ENCODE results near the gene PSMG3. TPM values are rescaled to one million over a fixed set of nuclear protein-coding genes. Genes with fewer than 3 reads are reported as not detected.

PSMG3 gene
- total and polyA plus RNA-seq, 3 donors from 2014 or later: 23.7 to 44.5 (median 39.1) TPM

- no peak overlapping the region for H3K27ac ChIP-seq
- DNase-seq: no peak
- WGBS, 2 donors: 91 to 93% methylated on average over 4 to 15 of the region's 15 CpGs
- intact Hi-C loops (cut with DNase I; ENCODE audit: low total_unique reads): no loop called here
- no peaks in the 10 kb centered on the region for H3K36me3 ChIP-seq (ENCODE audit: low read depth, missing control alignments)
- no peak for TF ChIP-seq POLR2A (IDR thresholded peaks at IDR 0.05)
- TF ChIP-seq CTCF (IDR thresholded peaks at IDR 0.05): no peak
- H3K27me3 ChIP-seq: no peaks in the 10 kb centered on the region
- no peaks in the 10 kb centered on the region for H3K9me3 ChIP-seq
- no peaks in the 10 kb centered on the region for H3K4me1 ChIP-seq
- H3K4me3 ChIP-seq: no peak overlapping the region
Observed at GRCh38 chr7:1602386-1602785, 32.6 kb upstream of the PSMG3 start.

- DNase-seq: no peak
- H3K4me1 ChIP-seq: no peaks in the 10 kb centered on the region
- H3K27ac ChIP-seq: no peak overlapping the region
- no peak for TF ChIP-seq CTCF (IDR thresholded peaks at IDR 0.05)
- no peak for TF ChIP-seq POLR2A (IDR thresholded peaks at IDR 0.05)
- no peaks in the 10 kb centered on the region for H3K27me3 ChIP-seq
- 77 to 87% methylated on average over 7 to 24 of the region's 24 CpGs for WGBS, 2 donors
- H3K4me3 ChIP-seq: no peak overlapping the region
- no peaks in the 10 kb centered on the region for H3K36me3 ChIP-seq (ENCODE audit: low read depth, missing control alignments)
- no peaks in the 10 kb centered on the region for H3K9me3 ChIP-seq
- intact Hi-C loops (cut with DNase I; ENCODE audit: low total_unique reads): no loop called here
Observed at GRCh38 chr7:1601956-1602355, 32.1 kb upstream of the PSMG3 start.

- Histone ChIP-seq H3K9me3 (no peaks in the 10 kb centered on the region), H3K4me3 (no peak overlapping the region), H3K27ac (no peak overlapping the region), H3K36me3 (ENCODE audit: low read depth, missing control alignments) (no peaks in the 10 kb centered on the region), H3K4me1 (no peaks in the 10 kb centered on the region), H3K27me3 (no peaks in the 10 kb centered on the region)
- 50 to 77% methylated on average over 18 to 29 of the region's 29 CpGs for WGBS, 2 donors
- TF ChIP-seq POLR2A (IDR thresholded peaks at IDR 0.05) (no peak), CTCF (IDR thresholded peaks at IDR 0.05) (no peak)
- no peak for DNase-seq
- intact Hi-C loops (cut with DNase I; ENCODE audit: low total_unique reads): no loop called here
Observed at GRCh38 chr7:1599640-1600395, 30.0 kb upstream of the PSMG3 start.

- H3K27ac ChIP-seq: no peak overlapping the region
- intact Hi-C loops (cut with DNase I; ENCODE audit: low total_unique reads): no loop called here
- no peaks in the 10 kb centered on the region for H3K4me1 ChIP-seq
- TF ChIP-seq POLR2A (IDR thresholded peaks at IDR 0.05): no peak
- H3K9me3 ChIP-seq: no peaks in the 10 kb centered on the region
- no peak for DNase-seq
- H3K4me3 ChIP-seq: no peak overlapping the region
- H3K36me3 ChIP-seq (ENCODE audit: low read depth, missing control alignments): no peaks in the 10 kb centered on the region
- H3K27me3 ChIP-seq: no peaks in the 10 kb centered on the region
- WGBS, 2 donors: 88 to 91% methylated on average over 11 to 12 of the region's 12 CpGs
Observed at GRCh38 chr7:1598961-1599639, 29.3 kb upstream of the PSMG3 start.

- no peak for TF ChIP-seq POLR2A (IDR thresholded peaks at IDR 0.05)
- no peak for TF ChIP-seq CTCF (IDR thresholded peaks at IDR 0.05)
- DNase-seq: no peak
- H3K27me3 ChIP-seq: no peaks in the 10 kb centered on the region
- no peaks in the 10 kb centered on the region for H3K4me1 ChIP-seq
- H3K4me3 ChIP-seq: no peak overlapping the region
- WGBS, 2 donors: 84 to 93% methylated on average over 7 of the region's 7 CpGs
- H3K9me3 ChIP-seq: no peaks in the 10 kb centered on the region
- H3K27ac ChIP-seq: no peak overlapping the region
- intact Hi-C loops (cut with DNase I; ENCODE audit: low total_unique reads): no loop called here
- H3K36me3 ChIP-seq (ENCODE audit: low read depth, missing control alignments): no peaks in the 10 kb centered on the region
Observed at GRCh38 chr7:1598286-1598685, 28.5 kb upstream of the PSMG3 start.

Data from testis (tissue), 3 donors.